GM12878 (cell line): ENCODE results near the gene KCNH5. TPM values are rescaled to one million over a fixed set of nuclear protein-coding genes. Genes with fewer than 3 reads are reported as not detected.

Source experiments
- ATAC-seq: fragments of 200-7000 bp; cut with Tn5 transposase; 3 replicates; pipeline ENCODE4 v1.9.1; 2020; ENCODE audit warnings: mild to moderate bottlenecking, moderate library complexity
- BruUV-seq: library from RNA; stranded (reverse); fragments of 400-500 nt; replicated peaks from 2 replicates; lab custom pipeline; 2021; lab: Mats Ljungman, UMichigan
- CTCF ChIA-PET: fragments of 300-600 bp; sonication (Branson Sonifier 250); formaldehyde crosslinking; extraction: SDS; loops from one replicate; lab custom pipeline; 2021; ENCODE audit warnings: inconsistent platforms; lab: Yijun Ruan, JAX
- POLR2A ChIA-PET: fragments of 350-600 bp; formaldehyde crosslinking; extraction: SDS; loops from one replicate; lab custom pipeline; 2021; ENCODE audit warnings: inconsistent platforms; lab: Charles Lee
- RAD21 ChIA-PET: fragments of 300-600 bp; sonication (Branson Sonifier 250); formaldehyde crosslinking; loops from one replicate; lab custom pipeline; 2023; ENCODE audit warnings: antibody characterized with exemption; ENCODE audit not compliant: unreplicated experiment; lab: Charles Lee
- SMC1A ChIA-PET: fragments of 300-600 bp; sonication (Branson Sonifier 250); formaldehyde crosslinking; loops from one replicate; lab custom pipeline; 2023; ENCODE audit not compliant: unreplicated experiment, uncharacterized antibody; lab: Charles Lee
- DNase-seq: peaks from one replicate; pipeline ENCODE4 v3.0.0-alpha.2; 2011; ENCODE audit warnings: low read depth, low spot score
- FAIRE-seq: peaks from 3 replicates; lab custom pipeline; 2011; peaks lifted over from hg19 to GRCh38; lab: Jason Lieb, UNC
- H2AFZ ChIP-seq: 2 replicates; pipeline ENCODE4 v1.6.0; 2011; ENCODE audit warnings: low read depth, low read length, control low read depth; ENCODE audit not compliant: control insufficient read depth
- H3K27ac ChIP-seq: 2 replicates; pipeline ENCODE4 v1.5.1; 2011; ENCODE audit warnings: control low read depth; ENCODE audit not compliant: control insufficient read depth, insufficient read depth
- H3K27me3 ChIP-seq, 2 experiments: replicated peaks in 1 of 2; 2 replicates each; pipeline versions ENCODE4 v1.6.0 to v1.6.1; 2011; ENCODE audit warnings: low read length in 1 of 2; ENCODE audit not compliant: control insufficient read depth in 2 of 2, insufficient read depth in 2 of 2
- H3K36me3 ChIP-seq, 2 experiments: 2 replicates each; pipeline ENCODE4 v1.5.1; 2011; ENCODE audit warnings: low read length in 1 of 2; ENCODE audit not compliant: control insufficient read depth in 2 of 2, insufficient read depth in 2 of 2
- H3K4me1 ChIP-seq: 2 replicates; pipeline ENCODE4 v1.6.1; 2011; ENCODE audit warnings: mild to moderate bottlenecking, low read length, moderate library complexity, mixed read lengths; ENCODE audit not compliant: control insufficient read depth, insufficient read depth
- H3K4me2 ChIP-seq: 2 replicates; pipeline ENCODE4 v1.6.0; 2011; ENCODE audit warnings: control low read depth; ENCODE audit not compliant: control insufficient read depth, insufficient read depth
- H3K4me3 ChIP-seq: fragments of 200-600 bp; sonication (generic); 2 replicates; pipeline ENCODE4 v1.5.1; 2016
- H3K79me2 ChIP-seq: 2 replicates; pipeline ENCODE4 v1.6.0; 2011; ENCODE audit warnings: low read length; ENCODE audit not compliant: control insufficient read depth, insufficient read depth
- H3K9ac ChIP-seq: 2 replicates; pipeline ENCODE4 v1.8.0; 2011; ENCODE audit warnings: low read length, control low read depth, mixed read lengths; ENCODE audit not compliant: control insufficient read depth, insufficient read depth
- H3K9me3 ChIP-seq: replicated peaks from 3 replicates; pipeline ENCODE4 v1.5.1; 2011; ENCODE audit warnings: mild to moderate bottlenecking, low read length; ENCODE audit not compliant: control insufficient read depth, insufficient read depth
- H4K20me1 ChIP-seq: 2 replicates; pipeline ENCODE4 v1.6.0; 2011; ENCODE audit not compliant: control insufficient read depth, insufficient read depth
- ASH2L ChIP-seq: fragments of 300-600, 200-600 bp; sonication (generic); IDR thresholded peaks from 2 replicates; pipeline ENCODE4 v1.6.1; 2017; ENCODE audit warnings: low read depth, mild to moderate bottlenecking, borderline replicate concordance
- BMI1 ChIP-seq: fragments of 450-650 bp; IDR thresholded peaks from 2 replicates; pipeline ENCODE4 v1.6.1; 2016; ENCODE audit warnings: mild to moderate bottlenecking, moderate library complexity, borderline replicate concordance
- DPF2 ChIP-seq: fragments of 450-650 bp; IDR thresholded peaks from 2 replicates; pipeline ENCODE4 v1.6.1; 2017; ENCODE audit warnings: mild to moderate bottlenecking
- EGR1 ChIP-seq, 2 experiments: IDR thresholded peaks; 1 replicate in 1 of 2; 2 replicates in 1 of 2; pipeline ENCODE4 v1.6.1; 2011 to 2012; ENCODE audit warnings: low read depth in 2 of 2, low read length in 2 of 2, borderline replicate concordance in 1 of 2, mild to moderate bottlenecking in 1 of 2, moderate library complexity in 1 of 2
- FOS ChIP-seq: IDR thresholded peaks from 3 replicates; pipeline ENCODE4 v1.6.1; 2011; ENCODE audit warnings: borderline replicate concordance; ENCODE audit not compliant: insufficient read length; ENCODE audit errors: extremely low read depth
- HSF1 ChIP-seq: fragments of 150-350 bp; IDR thresholded peaks from 2 replicates; pipeline ENCODE4 v1.6.1; 2014; ENCODE audit warnings: mild to moderate bottlenecking, low read depth, low read length
- JUNB ChIP-seq: IDR thresholded peaks from 2 replicates; pipeline ENCODE4 v1.6.1; 2016; ENCODE audit warnings: antibody characterized with exemption, mild to moderate bottlenecking
- POLR2A ChIP-seq: IDR thresholded peaks from 2 replicates; pipeline ENCODE4 v1.6.1; 2011; ENCODE audit warnings: low read depth, mild to moderate bottlenecking, low read length
- RAD21 ChIP-seq: IDR thresholded peaks from 2 replicates; pipeline ENCODE4 v1.6.1; 2011; ENCODE audit warnings: mild to moderate bottlenecking, low read depth, low read length, moderate library complexity; ENCODE audit not compliant: insufficient read depth
- RB1 ChIP-seq: fragments of 450-650 bp; formaldehyde crosslinking; IDR thresholded peaks from 2 replicates; pipeline ENCODE4 v1.6.1; 2017; ENCODE audit warnings: mild to moderate bottlenecking, borderline replicate concordance
- RELA ChIP-seq: fragments of 450-650 bp; IDR thresholded peaks from 2 replicates; pipeline ENCODE4 v1.8.0; 2014; ENCODE audit warnings: borderline replicate concordance; ENCODE audit not compliant: partially characterized antibody
- RFX5 ChIP-seq: IDR thresholded peaks from 2 replicates; pipeline ENCODE4 v1.6.1; 2011; ENCODE audit warnings: low read depth, low read length, improper control_type of control experiment
- SMAD1 ChIP-seq: fragments of 450-650 bp; IDR thresholded peaks from 2 replicates; pipeline ENCODE4 v1.6.1; 2018; ENCODE audit warnings: mild to moderate bottlenecking, low read depth; ENCODE audit not compliant: partially characterized antibody
- SMAD5 ChIP-seq: IDR thresholded peaks from 2 replicates; pipeline ENCODE4 v1.6.1; 2016; ENCODE audit warnings: antibody characterized with exemption, low read depth
- ZNF24 ChIP-seq: fragments of 450-650 bp; IDR thresholded peaks from 2 replicates; pipeline ENCODE4 v1.6.1; 2017; ENCODE audit warnings: antibody characterized with exemption, mild to moderate bottlenecking
- ZSCAN29 ChIP-seq: fragments of 450-650 bp; IDR thresholded peaks from 2 replicates; pipeline ENCODE4 v1.6.1; 2017; ENCODE audit warnings: mild to moderate bottlenecking, moderate library complexity
- WGBS: methylation state at CpG from one replicate; pipeline ENCODE4 v1.1.6; 2016; ENCODE audit warnings: low lambda C conversion rate; ENCODE audit not compliant: insufficient replicate concordance, insufficient coverage; ENCODE audit errors: missing lambda C conversion rate; 5-methylcytosine and 5-hydroxymethylcytosine counted together
- in situ Hi-C: fragments of 300-500 bp; cut with MboI; formaldehyde crosslinking; loops from 9 replicates; pipeline ENCODE4 v1.14.3; 2018; ENCODE audit warnings: mixed read lengths
- intact Hi-C: fragments of 100-400 bp; cut with micrococcal nuclease; formaldehyde crosslinking; loops from one replicate; pipeline ENCODE4 v1.14.2; 2022; ENCODE audit not compliant: unreplicated experiment
- polyA plus RNA-seq, 11 experiments: library from polyadenylated mRNA; depleted of rRNA in 4 of 11; unstranded in 6 of 11; stranded (reverse) in 5 of 11; fragments of >200 nt; fragmentation: Nextera tagmentation in 4 of 11; fragmentation: Illumina TruSeq in 1 of 11; extraction: Ambion mirVana in 4 of 11; extraction: Trizol in 1 of 11; gene quantifications; 1 replicate in 1 of 11; 2 replicates in 10 of 11; pipeline versions ENCODE4 v1.2.1 to v1.2.3, GENCODE V29; 2011 to 2016; ENCODE audit warnings: inconsistent platforms in 2 of 11, missing spikeins in 2 of 11, low read depth in 1 of 11
- total RNA-seq, 4 experiments: library from RNA; depleted of rRNA in 3 of 4; stranded (reverse); fragments of >200 nt in 3 of 4; fragmentation: Illumina TruSeq in 1 of 4; extraction: Trizol in 1 of 4; gene quantifications; 2 replicates each; pipeline versions ENCODE4 v1.2.1 to v1.2.3, GENCODE V29; 2013 to 2021
- TF ChIP-seq, protein P1 (sequence below): fragments of 450-650 bp; IDR thresholded peaks from 2 replicates; pipeline ENCODE4 v1.6.1; 2017; ENCODE audit warnings: low read depth, mild to moderate bottlenecking, moderate library complexity

The KCNH5 gene
- total and polyA plus RNA-seq, 10 of the 15 experiments (the other 5 are each of a cell fraction or from before 2014, with no cell fraction given): under 0.01 to 0.04 (median 0.04) TPM; not detected in 7

DNA sequence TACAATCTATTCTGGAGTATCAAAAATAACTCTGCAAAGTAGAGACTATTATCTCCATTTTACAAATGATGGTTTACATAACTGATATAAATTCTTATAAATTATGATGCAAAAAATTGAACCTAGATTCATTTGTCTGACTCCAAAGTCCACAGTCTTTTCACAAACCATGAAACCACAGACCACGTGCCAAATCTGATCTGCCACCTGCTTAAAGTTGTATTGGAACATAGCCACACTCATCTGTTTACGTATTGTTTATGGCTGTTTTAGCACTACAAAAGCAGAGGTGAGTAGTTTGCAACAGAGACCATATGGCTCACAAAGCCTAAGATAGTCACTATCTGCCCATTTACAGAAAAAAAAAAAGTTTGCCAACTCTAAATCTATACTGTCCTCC, 105.3 kb downstream of the KCNH5 start:
- 22% methylated on average over 2 of the region's 2 CpGs for WGBS
- H3K9me3 ChIP-seq: no peaks in the 10 kb centered on the region
- RAD21 ChIA-PET: no interaction called here
- intact Hi-C loops (no loop called here), in situ Hi-C loops (no loop called here)
- POLR2A ChIA-PET: interaction anchor here (0.8 to 1.1 kb wide), 2 partner anchors 18 to 694 kb away, joined by 3 read pairs; no protein-coding TSS in a partner anchor
- no peak overlapping the region for H3K9ac ChIP-seq
- SMC1A ChIA-PET: no interaction called here
- no peaks in the 10 kb centered on the region for H3K79me2 ChIP-seq
- H3K27me3 ChIP-seq: no peaks in the 10 kb centered on the region
- H3K4me2 ChIP-seq: no peak overlapping the region
- no peak for DNase-seq
- no peak for FAIRE-seq
- H3K27ac ChIP-seq: no peak overlapping the region
- no peaks in the 10 kb centered on the region for H3K36me3 ChIP-seq
- no peak overlapping the region for H3K4me3 ChIP-seq
- no peak for TF ChIP-seq RAD21
- no peak for TF ChIP-seq ZNF24
- no peak for TF ChIP-seq ZSCAN29
- TF ChIP-seq DPF2: no peak
- TF ChIP-seq FOS: no peak
- TF ChIP-seq SMAD1: no peak
- no peak for TF ChIP-seq RFX5
- no peak for TF ChIP-seq SMAD5
- TF ChIP-seq RB1: no peak
- no peak for TF ChIP-seq RELA
- TF ChIP-seq ASH2L: no peak
- TF ChIP-seq, protein P1, sequence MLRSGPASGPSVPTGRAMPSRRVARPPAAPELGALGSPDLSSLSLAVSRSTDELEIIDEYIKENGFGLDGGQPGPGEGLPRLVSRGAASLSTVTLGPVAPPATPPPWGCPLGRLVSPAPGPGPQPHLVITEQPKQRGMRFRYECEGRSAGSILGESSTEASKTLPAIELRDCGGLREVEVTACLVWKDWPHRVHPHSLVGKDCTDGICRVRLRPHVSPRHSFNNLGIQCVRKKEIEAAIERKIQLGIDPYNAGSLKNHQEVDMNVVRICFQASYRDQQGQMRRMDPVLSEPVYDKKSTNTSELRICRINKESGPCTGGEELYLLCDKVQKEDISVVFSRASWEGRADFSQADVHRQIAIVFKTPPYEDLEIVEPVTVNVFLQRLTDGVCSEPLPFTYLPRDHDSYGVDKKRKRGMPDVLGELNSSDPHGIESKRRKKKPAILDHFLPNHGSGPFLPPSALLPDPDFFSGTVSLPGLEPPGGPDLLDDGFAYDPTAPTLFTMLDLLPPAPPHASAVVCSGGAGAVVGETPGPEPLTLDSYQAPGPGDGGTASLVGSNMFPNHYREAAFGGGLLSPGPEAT: no peak
- no peak for TF ChIP-seq BMI1
- TF ChIP-seq EGR1 (IDR thresholded peaks at IDR 0.05; ENCODE audit: borderline replicate concordance in 1 of 2, low read depth in 2 of 2, low read length in 2 of 2): no peak
- TF ChIP-seq JUNB: no peak
- TF ChIP-seq POLR2A: no peak
- TF ChIP-seq HSF1: no peak
- no peaks in the 10 kb centered on the region for H4K20me1 ChIP-seq
- H3K4me1 ChIP-seq: no peaks in the 10 kb centered on the region
- BruUV-seq: no TSS peak
- ATAC-seq: no peak
- H2AFZ ChIP-seq: no peak overlapping the region
- CTCF ChIA-PET: no interaction called here
